Activated T-helper 17 cell treated with anti-CD3 and anti-CD28 coated beads, Interleukin-2, amount 50 U/mL, for 72 hours (primary cell): ENCODE data around the gene PRELID2. TPM values are rescaled to one million over a fixed set of nuclear protein-coding genes. Genes with fewer than 3 reads are reported as not detected.

Source experiments
- ATAC-seq: fragments of 150-1000 bp; cut with Tn5 transposase; replicated peaks from 2 replicates; pipeline ENCODE4 v1.10.0; 2021; ENCODE audit warnings: mild to moderate bottlenecking, moderate library complexity
- H3K27ac Mint-ChIP-seq: one replicate; pipeline ENCODE4 v1.8.0; 2022; ENCODE audit warnings: mixed read lengths
- H3K27me3 Mint-ChIP-seq: one replicate; pipeline ENCODE4 v1.8.0; 2022; ENCODE audit warnings: mixed read lengths
- H3K36me3 Mint-ChIP-seq: one replicate; pipeline ENCODE4 v1.8.0; 2022; ENCODE audit warnings: low read depth, mild to moderate bottlenecking, mixed read lengths
- H3K4me1 Mint-ChIP-seq: one replicate; pipeline ENCODE4 v1.8.0; 2022; ENCODE audit warnings: mixed read lengths
- H3K4me3 Mint-ChIP-seq: one replicate; pipeline ENCODE4 v1.8.0; 2022; ENCODE audit warnings: mild to moderate bottlenecking, mixed read lengths
- H3K9me3 Mint-ChIP-seq: one replicate; pipeline ENCODE4 v1.8.0; 2022; ENCODE audit warnings: mixed read lengths
- total RNA-seq, 2 donors: library from RNA; stranded (reverse); gene quantifications; one replicate each; pipeline ENCODE4 v1.2.3, GENCODE V29; 2022

Gene PRELID2
- total RNA-seq, 2 donors from 2014 or later, result 7.7 to 29.1 TPM

- Mint-ChIP-seq H3K27ac (no peak overlapping the region), H3K27me3 (no peaks in the 10 kb centered on the region), H3K4me1 (no peaks in the 10 kb centered on the region), H3K9me3 (no peaks in the 10 kb centered on the region), H3K36me3 (no peaks in the 10 kb centered on the region), H3K4me3 (no peak overlapping the region)
- no peak for ATAC-seq
These were observed 122.9 kb downstream of the PRELID2 start for GRCh38 chr5:145712245-145712644.

GRCh38 chr5:145711417-145711816, 123.7 kb downstream of the PRELID2 start:
- Mint-ChIP-seq H3K4me3 (no peak overlapping the region), H3K9me3 (no peaks in the 10 kb centered on the region), H3K36me3 (no peaks in the 10 kb centered on the region), H3K27ac (no peak overlapping the region), H3K27me3 (no peaks in the 10 kb centered on the region), H3K4me1 (no peaks in the 10 kb centered on the region)
- ATAC-seq, result no peak

Other genes with a start within 250 kb of the PRELID2 start
- gene GRXCR2, start 37.7 kb upstream of the PRELID2 start, total RNA-seq, result not detected
- under 1 TPM in 1 of 2 donors, not detected in 1; 0.80 TPM for gene SH3RF2, start 101.2 kb upstream of the PRELID2 start, total RNA-seq